Measurements from ENCODE around the gene HOXA3. TPM values are rescaled to one million over a fixed set of nuclear protein-coding genes. Genes with fewer than 3 reads are reported as not detected.

Gene HOXA3
- total RNA-seq, 1 donor from 2014 or later, result not detected

GRCh38 chr7:27186668-27187474 lies 34.5 kb upstream of the HOXA3 start:
- no peaks in the 10 kb centered on the region for H3K9me3 Mint-ChIP-seq
- no peak overlapping the region for H3K27ac Mint-ChIP-seq
- DNase-seq (ENCODE audit: low spot score), result no peak
- no peak overlapping the region for H3K4me3 Mint-ChIP-seq (ENCODE audit: low read depth)
- H3K4me1 Mint-ChIP-seq (ENCODE audit: low read depth), result peaks cover 14% of the 10 kb centered on the region
- intact Hi-C loops (cut with micrococcal nuclease), result loop anchor here (2.0 kb wide), 1 partner anchor 14 kb away; the partner anchor contains the start of gene HOXA13
- peaks cover 83% of the 10 kb centered on the region for H3K27me3 Mint-ChIP-seq (ENCODE audit: low read depth)
- no peaks in the 10 kb centered on the region for H3K36me3 Mint-ChIP-seq (ENCODE audit: low read depth)

- peak overlapping the region; percentile 8 for H3K27ac Mint-ChIP-seq
- H3K36me3 Mint-ChIP-seq (ENCODE audit: low read depth), result no peaks in the 10 kb centered on the region
- H3K4me3 Mint-ChIP-seq (ENCODE audit: low read depth), result no peak overlapping the region
- intact Hi-C loops (cut with micrococcal nuclease), result loop anchor here (2.0 kb wide), 3 partner anchors 15 to 29 kb away; partner anchors contain the start of genes HOXA13 and HOXA7
- no peaks in the 10 kb centered on the region for H3K9me3 Mint-ChIP-seq
- peaks cover 82% of the 10 kb centered on the region for H3K27me3 Mint-ChIP-seq (ENCODE audit: low read depth)
- H3K4me1 Mint-ChIP-seq (ENCODE audit: low read depth), result peaks cover 14% of the 10 kb centered on the region
- no peak for DNase-seq (ENCODE audit: low spot score)
Observed at GRCh38 chr7:27185854-27186667, 33.7 kb upstream of the HOXA3 start.

- Mint-ChIP-seq H3K9me3 (no peaks in the 10 kb centered on the region), H3K36me3 (ENCODE audit: low read depth) (no peaks in the 10 kb centered on the region), H3K27me3 (ENCODE audit: low read depth) (peaks cover 76% of the 10 kb centered on the region), H3K27ac (peak within 1 kb of the TSS; percentile 55), H3K4me3 (ENCODE audit: low read depth) (no peak within 1 kb of the TSS), H3K4me1 (ENCODE audit: low read depth) (peaks cover 14% of the 10 kb centered on the region)
- intact Hi-C loops (cut with micrococcal nuclease), result loop anchor here (2.0 kb wide), 2 partner anchors 14 to 28 kb away; partner anchors contain the start of gene HOXA7
- DNase-seq (ENCODE audit: low spot score), result no peak
Observed at GRCh38 chr7:27185013-27185853, 32.9 kb upstream of the HOXA3 start, which contains the start of gene HOXA11. TSS of gene HOXA11 (minus strand) at chr7:27185232. CDS start at chr7:27185144, 88 bp downstream.

- peaks cover 14% of the 10 kb centered on the region for H3K4me1 Mint-ChIP-seq (ENCODE audit: low read depth)
- H3K36me3 Mint-ChIP-seq (ENCODE audit: low read depth), result no peaks in the 10 kb centered on the region
- no peaks in the 10 kb centered on the region for H3K9me3 Mint-ChIP-seq
- H3K27ac Mint-ChIP-seq, result peak overlapping the region; percentile 55
- peaks cover 73% of the 10 kb centered on the region for H3K27me3 Mint-ChIP-seq (ENCODE audit: low read depth)
- no peak for DNase-seq (ENCODE audit: low spot score)
- intact Hi-C loops (cut with micrococcal nuclease), result loop anchor here (2.0 kb wide), 2 partner anchors 14 to 28 kb away; partner anchors contain the start of gene HOXA7
- no peak overlapping the region for H3K4me3 Mint-ChIP-seq (ENCODE audit: low read depth)
Observed at GRCh38 chr7:27184337-27185012, 32.1 kb upstream of the HOXA3 start.

- intact Hi-C loops (cut with micrococcal nuclease), result loop anchor here (2.0 kb wide), 2 partner anchors 13 to 27 kb away; partner anchors contain the start of gene HOXA7
- no peak for DNase-seq (ENCODE audit: low spot score)
Observed at GRCh38 chr7:27183682-27184336, 31.4 kb upstream of the HOXA3 start.

GRCh38 chr7:27182861-27183681 lies 30.7 kb upstream of the HOXA3 start:
- no peaks in the 10 kb centered on the region for H3K36me3 Mint-ChIP-seq (ENCODE audit: low read depth)
- peaks cover 70% of the 10 kb centered on the region for H3K27me3 Mint-ChIP-seq (ENCODE audit: low read depth)
- H3K9me3 Mint-ChIP-seq, result no peaks in the 10 kb centered on the region
- intact Hi-C loops (cut with micrococcal nuclease), result no loop called here
- no peak for DNase-seq (ENCODE audit: low spot score)
- H3K4me1 Mint-ChIP-seq (ENCODE audit: low read depth), result peaks cover 8% of the 10 kb centered on the region
- H3K27ac Mint-ChIP-seq, result no peak overlapping the region
- H3K4me3 Mint-ChIP-seq (ENCODE audit: low read depth), result no peak overlapping the region

More at GRCh38 chr7:27183682-27184336, 31.4 kb upstream of the HOXA3 start:
- Mint-ChIP-seq H3K27me3 (ENCODE audit: low read depth) (peaks cover 74% of the 10 kb centered on the region), H3K4me1 (ENCODE audit: low read depth) (peaks cover 14% of the 10 kb centered on the region), H3K27ac (no peak overlapping the region), H3K9me3 (no peaks in the 10 kb centered on the region), H3K4me3 (ENCODE audit: low read depth) (no peak overlapping the region), H3K36me3 (ENCODE audit: low read depth) (no peaks in the 10 kb centered on the region)

- no peak for DNase-seq (ENCODE audit: low spot score)
- Mint-ChIP-seq H3K4me3 (ENCODE audit: low read depth) (no peak overlapping the region), H3K36me3 (ENCODE audit: low read depth) (no peaks in the 10 kb centered on the region), H3K4me1 (ENCODE audit: low read depth) (peaks cover 8% of the 10 kb centered on the region), H3K9me3 (no peaks in the 10 kb centered on the region), H3K27me3 (ENCODE audit: low read depth) (peaks cover 70% of the 10 kb centered on the region), H3K27ac (no peak overlapping the region)
- intact Hi-C loops (cut with micrococcal nuclease), result no loop called here
Observed at GRCh38 chr7:27182285-27182841, 30.0 kb upstream of the HOXA3 start.

GRCh38 chr7:27181795-27182275 lies 29.5 kb upstream of the HOXA3 start:
- intact Hi-C loops (cut with micrococcal nuclease), result no loop called here
- DNase-seq (ENCODE audit: low spot score), result no peak
- H3K27me3 Mint-ChIP-seq (ENCODE audit: low read depth), result peaks cover 66% of the 10 kb centered on the region

GRCh38 chr7:27180431-27181420 lies 28.3 kb upstream of the HOXA3 start:
- peaks cover 65% of the 10 kb centered on the region for H3K27me3 Mint-ChIP-seq (ENCODE audit: low read depth)
- no peak for DNase-seq (ENCODE audit: low spot score)
- intact Hi-C loops (cut with micrococcal nuclease), result no loop called here
- H3K4me3 Mint-ChIP-seq (ENCODE audit: low read depth), result no peak overlapping the region
- H3K27ac Mint-ChIP-seq, result no peak overlapping the region
- H3K4me1 Mint-ChIP-seq (ENCODE audit: low read depth), result peaks cover 5% of the 10 kb centered on the region
- H3K9me3 Mint-ChIP-seq, result no peaks in the 10 kb centered on the region
- H3K36me3 Mint-ChIP-seq (ENCODE audit: low read depth), result no peaks in the 10 kb centered on the region

More at GRCh38 chr7:27181795-27182275, 29.5 kb upstream of the HOXA3 start:
- no peak overlapping the region for H3K4me3 Mint-ChIP-seq (ENCODE audit: low read depth)
- no peaks in the 10 kb centered on the region for H3K36me3 Mint-ChIP-seq (ENCODE audit: low read depth)
- H3K27ac Mint-ChIP-seq, result no peak overlapping the region
- peaks cover 8% of the 10 kb centered on the region for H3K4me1 Mint-ChIP-seq (ENCODE audit: low read depth)
- H3K9me3 Mint-ChIP-seq, result no peaks in the 10 kb centered on the region
